NCI-H1930 (cell line): ENCODE data around the gene OPA1.

Source experiments
- DNase-seq, 2 experiments: peaks; one replicate each; lab custom pipeline; 2025; lab: John Stamatoyannopoulos, UW

Gene OPA1, protein sequence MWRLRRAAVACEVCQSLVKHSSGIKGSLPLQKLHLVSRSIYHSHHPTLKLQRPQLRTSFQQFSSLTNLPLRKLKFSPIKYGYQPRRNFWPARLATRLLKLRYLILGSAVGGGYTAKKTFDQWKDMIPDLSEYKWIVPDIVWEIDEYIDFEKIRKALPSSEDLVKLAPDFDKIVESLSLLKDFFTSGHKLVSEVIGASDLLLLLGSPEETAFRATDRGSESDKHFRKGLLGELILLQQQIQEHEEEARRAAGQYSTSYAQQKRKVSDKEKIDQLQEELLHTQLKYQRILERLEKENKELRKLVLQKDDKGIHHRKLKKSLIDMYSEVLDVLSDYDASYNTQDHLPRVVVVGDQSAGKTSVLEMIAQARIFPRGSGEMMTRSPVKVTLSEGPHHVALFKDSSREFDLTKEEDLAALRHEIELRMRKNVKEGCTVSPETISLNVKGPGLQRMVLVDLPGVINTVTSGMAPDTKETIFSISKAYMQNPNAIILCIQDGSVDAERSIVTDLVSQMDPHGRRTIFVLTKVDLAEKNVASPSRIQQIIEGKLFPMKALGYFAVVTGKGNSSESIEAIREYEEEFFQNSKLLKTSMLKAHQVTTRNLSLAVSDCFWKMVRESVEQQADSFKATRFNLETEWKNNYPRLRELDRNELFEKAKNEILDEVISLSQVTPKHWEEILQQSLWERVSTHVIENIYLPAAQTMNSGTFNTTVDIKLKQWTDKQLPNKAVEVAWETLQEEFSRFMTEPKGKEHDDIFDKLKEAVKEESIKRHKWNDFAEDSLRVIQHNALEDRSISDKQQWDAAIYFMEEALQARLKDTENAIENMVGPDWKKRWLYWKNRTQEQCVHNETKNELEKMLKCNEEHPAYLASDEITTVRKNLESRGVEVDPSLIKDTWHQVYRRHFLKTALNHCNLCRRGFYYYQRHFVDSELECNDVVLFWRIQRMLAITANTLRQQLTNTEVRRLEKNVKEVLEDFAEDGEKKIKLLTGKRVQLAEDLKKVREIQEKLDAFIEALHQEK

GRCh38 chr3:193592841-193593667, at the start of gene OPA1:
Gene OPA1 (plus strand): TSS chr3:193593208. CDS start chr3:193593378, 170 bp downstream.
- peak; percentile 96 to 98 for DNase-seq

- no peak for DNase-seq
Observed at GRCh38 chr3:193544289-193544688, 48.7 kb upstream of the OPA1 start.

- DNase-seq: no peak
Observed at GRCh38 chr3:193545304-193545703, 47.7 kb upstream of the OPA1 start.

DNA sequence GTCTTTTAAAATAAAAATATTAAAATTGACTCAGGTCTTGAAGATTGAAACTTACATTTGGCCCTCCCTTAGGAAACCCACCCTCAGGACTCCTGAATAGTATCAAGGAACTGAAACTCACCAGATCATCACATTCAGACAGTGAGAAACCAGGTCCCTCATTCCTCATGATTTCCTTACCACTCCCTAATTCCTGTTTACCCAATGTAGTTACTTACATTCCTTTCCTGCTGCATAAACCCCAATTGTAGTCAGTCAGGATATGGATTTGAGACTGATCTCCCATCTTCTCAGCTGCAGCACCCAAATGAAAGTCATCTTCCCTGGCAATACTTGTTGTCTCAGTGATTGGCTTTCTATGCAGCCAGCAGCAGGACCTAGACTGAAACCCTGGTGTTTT, 46.9 kb upstream of the OPA1 start:
- no peak for DNase-seq

DNA sequence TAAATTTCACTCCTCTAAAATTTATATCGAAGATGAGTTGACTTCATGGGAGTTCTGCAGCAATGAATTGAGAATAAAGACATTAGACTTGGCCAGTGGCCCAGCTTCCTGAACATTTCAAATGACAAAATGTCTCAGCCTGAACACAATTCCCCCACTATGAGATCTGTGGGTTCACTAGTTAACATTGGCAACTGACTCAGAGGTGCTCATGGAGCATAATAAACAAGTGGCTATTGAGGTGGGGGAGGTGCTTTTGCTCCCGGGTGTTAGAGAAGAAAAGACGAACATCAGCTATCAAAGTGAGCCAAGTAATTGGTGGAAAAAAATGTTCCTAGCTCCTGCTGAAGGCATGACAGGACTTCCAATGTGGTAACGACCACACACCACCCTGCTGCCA, 44.6 kb upstream of the OPA1 start:
- DNase-seq: no peak

- DNase-seq: no peak
Observed at GRCh38 chr3:193552923-193553322, 40.1 kb upstream of the OPA1 start.

DNA sequence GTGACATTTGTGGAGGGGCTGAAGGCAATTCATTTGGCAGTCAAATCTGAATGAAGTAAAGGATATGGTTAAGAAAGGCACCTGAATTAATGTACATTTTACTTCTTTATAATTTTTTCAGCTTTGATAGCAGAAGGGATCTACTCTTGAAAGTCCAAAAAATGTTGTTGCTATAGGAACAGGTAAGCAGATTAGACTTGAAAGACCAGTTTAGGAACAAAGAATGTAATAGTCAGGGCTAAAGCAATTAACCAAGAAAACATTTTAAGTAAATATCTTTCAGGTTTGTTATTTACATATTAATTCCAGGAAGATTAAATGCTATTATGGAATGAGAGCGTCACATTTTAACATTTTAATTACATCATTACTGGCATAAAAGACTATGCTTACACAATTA, 39.4 kb upstream of the OPA1 start:
- peak in 1 of 2 experiments; percentile 21 for DNase-seq

- no peak for DNase-seq
Observed at GRCh38 chr3:193554811-193555210, 38.2 kb upstream of the OPA1 start, which contains the start of gene ATP13A4. Gene ATP13A4 (minus strand): TSS chr3:193554895. CDS start chr3:193554799, 96 bp downstream.

- DNase-seq: no peak
Observed at GRCh38 chr3:193556841-193557240, 36.2 kb upstream of the OPA1 start.

DNA sequence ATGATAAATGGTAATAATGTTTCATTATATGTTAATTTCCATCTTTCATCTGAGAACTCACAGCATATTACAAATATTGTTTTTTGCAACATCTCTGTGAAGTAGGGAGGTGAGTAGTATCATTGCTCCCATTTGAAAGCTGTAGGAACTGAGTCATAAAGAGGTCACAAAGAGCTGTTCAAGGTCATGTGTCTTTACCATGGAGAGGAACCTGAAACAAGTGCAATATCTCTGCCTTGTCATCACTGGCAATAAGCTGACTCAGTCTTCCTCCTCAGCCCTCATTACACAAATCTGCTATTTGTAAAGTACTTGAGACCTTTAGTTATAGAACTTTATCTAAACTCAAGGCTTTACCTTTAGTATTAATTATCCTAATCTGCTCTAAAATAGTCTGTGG, 33.9 kb upstream of the OPA1 start:
- DNase-seq: no peak

DNA sequence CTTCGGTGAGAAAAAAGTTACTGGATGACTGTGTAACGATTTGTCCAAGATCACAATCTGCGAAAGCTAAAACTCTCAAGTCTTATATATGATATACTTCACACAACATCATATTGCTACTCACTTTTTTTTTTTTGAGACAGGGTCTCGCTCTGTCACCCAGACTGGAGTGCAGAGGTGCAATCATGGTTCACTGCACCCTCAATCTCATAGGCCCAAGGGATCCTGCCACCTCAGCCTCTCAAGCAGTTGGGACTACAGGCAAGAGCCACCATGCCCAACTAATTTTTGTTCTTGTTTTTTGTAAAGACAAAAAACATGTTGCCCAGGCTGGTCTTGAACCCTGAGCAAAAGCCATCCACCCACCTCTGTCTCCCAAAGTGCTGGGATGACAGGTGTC, 32.9 kb upstream of the OPA1 start:
- DNase-seq: no peak

GRCh38 chr3:193560870-193561269, 32.1 kb upstream of the OPA1 start:
- no peak for DNase-seq

DNA sequence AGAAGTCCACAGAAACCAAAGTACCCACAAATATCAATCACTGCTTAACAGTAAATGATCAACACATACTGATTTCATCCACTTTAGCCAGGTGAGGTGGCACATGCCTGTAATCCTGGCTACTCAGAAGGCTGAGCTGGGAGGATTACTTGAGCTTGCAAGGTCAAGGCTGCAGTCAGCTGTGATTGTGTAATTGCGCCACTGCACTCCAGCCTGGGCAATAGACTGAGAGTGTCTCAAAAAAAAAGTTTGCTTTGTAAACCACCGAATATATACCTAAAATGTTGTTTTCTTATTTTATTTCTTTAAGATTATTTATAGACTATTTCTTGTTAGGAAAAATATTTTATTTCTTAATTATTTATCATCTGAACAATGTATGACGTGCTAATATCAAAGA, 29.6 kb upstream of the OPA1 start:
- no peak for DNase-seq

DNA sequence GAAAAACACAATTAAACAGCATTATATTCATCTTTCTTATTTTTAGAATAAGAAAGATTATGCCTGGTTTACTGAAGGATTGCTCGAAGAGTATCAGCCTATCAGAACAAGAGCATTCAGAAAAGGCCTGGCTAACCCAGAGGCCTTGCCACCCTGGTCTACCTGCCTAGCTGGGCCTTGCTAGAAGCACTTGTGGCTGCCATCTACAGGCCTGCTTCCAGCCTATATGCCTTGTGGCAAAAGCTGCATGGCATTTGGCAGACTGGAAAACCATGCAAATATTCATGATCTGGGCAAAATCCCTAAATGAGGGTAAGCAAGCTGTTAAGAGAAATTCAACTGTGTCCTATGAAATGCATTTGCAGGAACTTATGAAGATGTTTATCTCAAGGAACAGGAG, 29.0 kb upstream of the OPA1 start:
- no peak for DNase-seq

DNA sequence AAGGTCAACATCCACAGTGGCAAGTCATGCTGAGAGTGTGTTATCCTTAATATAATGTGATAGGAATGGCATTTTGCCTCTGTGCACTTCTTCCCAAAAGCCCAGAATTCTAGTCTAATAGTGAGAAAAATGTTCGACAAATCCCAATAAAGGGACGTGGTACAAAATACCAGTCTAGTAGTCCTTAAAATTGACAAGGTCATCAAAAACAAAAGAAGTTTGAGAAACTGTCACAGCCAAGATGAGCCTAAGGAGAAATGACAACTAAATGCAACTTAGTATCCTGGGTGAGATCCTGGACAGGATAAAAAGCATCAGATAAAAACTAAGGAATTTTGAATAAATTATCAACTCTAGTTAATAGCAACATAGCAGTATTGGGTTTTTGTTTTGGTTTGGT, 23.9 kb upstream of the OPA1 start:
- no peak for DNase-seq

- peak in 1 of 2 experiments; percentile 47 for DNase-seq
Observed at GRCh38 chr3:193572426-193572908, 20.5 kb upstream of the OPA1 start.

DNA sequence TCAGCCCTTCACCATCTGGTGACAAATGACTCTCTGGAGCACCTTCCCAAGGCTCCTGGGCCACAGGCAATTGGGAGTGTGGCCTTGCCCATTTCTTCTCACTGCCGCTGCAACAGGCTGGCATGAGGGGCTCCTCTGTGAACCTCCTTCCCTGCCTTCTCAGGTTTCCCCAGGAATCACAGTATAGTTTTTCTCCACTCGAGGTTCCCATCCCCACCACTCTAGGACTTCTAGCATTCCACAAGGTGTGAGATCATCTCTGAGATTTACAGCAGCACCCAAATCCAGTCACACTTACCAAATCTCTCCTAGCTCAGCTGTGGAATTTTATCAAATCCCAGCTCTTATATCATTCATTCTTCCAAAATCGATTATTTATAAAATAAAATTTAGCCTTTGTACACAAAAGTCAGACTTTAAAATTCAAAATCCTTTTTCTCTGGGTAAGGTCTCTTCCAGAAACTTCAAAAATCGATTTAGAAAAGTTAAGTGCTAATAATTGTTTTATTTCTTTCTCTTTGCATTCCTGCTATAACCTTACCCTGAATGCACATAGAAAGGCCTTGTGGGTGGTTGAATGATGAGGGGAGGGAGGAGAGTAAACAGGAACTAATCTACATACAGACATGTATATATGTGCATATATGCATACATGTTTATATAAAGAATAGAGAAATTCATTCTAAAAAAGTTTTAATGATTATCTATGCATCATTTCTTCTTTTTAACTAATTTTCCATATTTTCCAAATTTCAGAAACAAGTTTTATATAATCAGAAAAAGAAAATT, 19.4 kb upstream of the OPA1 start:
- no peak for DNase-seq

DNA sequence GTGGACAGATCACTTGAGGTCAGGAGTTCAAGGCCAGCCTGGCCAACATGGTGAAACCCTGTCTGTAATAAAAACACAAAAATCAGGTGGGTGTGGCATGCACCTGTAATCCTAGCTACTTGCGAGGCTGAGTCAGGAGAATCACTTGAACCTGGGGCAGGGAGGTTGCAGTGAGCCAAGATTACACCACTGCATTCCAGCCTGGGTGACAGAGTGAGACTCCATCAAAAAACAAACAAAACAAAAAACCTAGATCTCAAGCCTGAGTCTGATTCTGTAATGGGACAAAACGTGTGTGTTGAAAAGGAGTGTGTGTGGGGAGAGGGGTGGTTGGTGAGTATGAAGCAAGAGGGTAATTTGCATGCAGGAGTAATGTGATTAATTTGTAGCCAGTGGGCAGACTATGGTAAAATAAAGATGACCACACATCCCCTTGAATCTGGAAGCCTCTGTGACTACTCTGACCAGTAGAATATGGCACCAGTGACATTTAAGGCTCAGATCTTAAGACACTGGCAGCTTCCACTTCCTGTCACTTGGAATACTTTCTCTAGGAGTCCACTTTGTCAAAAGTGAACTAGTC, 18.4 kb upstream of the OPA1 start:
- no peak for DNase-seq

GRCh38 chr3:193585530-193585929, 7.5 kb upstream of the OPA1 start:
- no peak for DNase-seq

GRCh38 chr3:193586526-193586925, 6.5 kb upstream of the OPA1 start:
- DNase-seq: no peak
